GM21825 (cell line): ENCODE data around the gene PTPRQ.
"Not testable (repeated sequence)": the region's sequence is repeated elsewhere in the genome, so short reads cannot be mapped to it uniquely, and the experiment has no call there.

Experiments used
- ATAC-seq: cut with Tn5 transposase; IDR thresholded peaks from one replicate; pipeline ENCODE4 v1.9.1; 2021; ENCODE audit warnings: mild to moderate bottlenecking, moderate library complexity; ENCODE audit not compliant: unreplicated experiment

The PTPRQ gene

DNA sequence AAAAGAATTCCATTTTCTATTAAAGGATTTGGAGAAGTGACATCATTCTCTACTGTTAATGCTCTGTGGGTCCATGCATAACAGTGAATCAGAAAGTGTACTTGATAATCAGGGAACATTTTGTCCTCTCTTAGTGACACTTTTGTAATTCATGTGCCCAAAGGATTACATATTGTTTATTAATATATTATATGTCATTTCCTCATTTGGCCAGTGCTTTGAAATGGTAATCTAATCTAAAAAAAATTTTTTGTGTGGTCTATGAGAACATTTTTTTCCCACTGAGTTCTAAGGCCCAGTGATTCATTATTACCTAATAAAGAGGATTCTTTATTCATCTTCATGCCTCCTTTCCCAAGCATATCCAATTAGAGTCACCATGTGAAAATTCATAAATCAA is 183.7 kb downstream of the PTPRQ start:
- no peak for ATAC-seq

DNA sequence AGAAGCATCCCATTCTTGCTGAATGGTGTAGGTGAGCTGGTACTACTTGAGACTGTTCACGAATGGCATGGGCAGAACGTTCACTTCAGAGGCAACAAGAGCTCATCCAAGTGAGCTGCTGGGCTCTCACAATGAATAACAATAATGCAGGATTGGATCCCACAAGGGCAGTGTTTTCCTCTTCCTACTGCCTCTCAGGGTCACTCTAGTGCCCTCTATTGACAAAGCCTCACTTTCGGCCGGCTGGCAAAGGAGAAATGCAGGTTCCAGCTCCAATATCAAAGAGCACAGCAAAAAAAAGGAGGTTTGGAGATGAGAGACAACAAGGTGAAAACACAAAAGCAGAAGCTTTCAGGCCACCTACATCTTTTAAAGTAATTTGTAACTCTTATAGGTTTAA is 188.8 kb downstream of the PTPRQ start:
- ATAC-seq: no peak

DNA sequence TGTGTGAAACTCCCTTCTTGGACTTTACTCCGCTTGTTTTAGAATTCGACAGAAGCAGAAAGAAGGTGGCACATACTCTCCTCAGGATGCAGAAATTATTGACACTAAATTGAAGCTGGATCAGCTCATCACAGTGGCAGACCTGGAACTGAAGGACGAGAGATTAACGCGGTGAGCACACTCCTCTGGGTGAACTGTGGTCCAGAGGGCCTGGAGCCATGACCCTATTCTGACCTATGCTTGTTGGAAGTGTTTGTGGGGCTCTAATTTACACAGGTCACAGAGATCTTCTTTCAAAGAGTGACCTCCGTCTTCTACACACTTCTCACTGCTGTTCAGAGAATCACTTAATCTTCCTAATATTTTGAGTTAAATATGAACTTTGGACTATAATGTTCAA is 190.9 kb downstream of the PTPRQ start:
- no peak for ATAC-seq

DNA sequence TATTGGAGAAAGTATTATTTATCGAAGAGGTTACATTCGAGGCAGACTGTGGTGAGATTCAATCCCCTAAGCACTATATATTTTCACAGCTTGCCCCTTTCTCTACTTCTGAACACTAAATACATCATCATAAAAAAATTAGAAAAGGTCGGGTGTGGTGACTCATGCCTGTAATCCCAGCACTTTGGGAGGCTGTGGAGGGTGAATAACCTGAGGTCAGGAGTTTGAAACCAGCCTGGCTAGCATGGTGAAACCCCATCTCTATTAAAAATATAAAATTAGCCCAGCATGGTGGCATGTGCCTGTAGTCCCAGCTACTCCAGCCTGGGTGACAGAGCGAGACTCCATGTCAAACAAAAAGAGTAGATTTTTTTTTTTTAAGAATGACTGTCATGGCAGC is 192.8 kb downstream of the PTPRQ start:
- no peak for ATAC-seq

DNA sequence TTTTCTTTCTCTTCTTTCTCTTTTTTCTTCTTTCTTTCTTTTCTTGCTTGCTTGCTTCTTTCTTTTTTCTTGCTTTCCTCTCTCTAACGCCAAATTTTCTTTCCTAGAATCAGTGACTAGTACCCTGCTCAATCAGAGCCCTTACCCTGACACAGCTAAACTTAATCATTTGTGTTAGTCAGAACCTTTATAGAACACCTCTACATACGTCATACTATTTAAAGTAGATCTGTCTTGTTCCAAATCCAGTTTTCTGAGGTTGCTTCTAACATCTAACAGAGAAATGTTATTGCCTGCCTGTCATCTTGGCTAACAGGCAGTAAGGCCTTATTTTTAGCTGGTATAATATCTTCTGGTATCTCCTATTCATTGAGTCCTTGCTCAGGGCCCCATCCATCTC is 197.9 kb downstream of the PTPRQ start:
- no peak for ATAC-seq

DNA sequence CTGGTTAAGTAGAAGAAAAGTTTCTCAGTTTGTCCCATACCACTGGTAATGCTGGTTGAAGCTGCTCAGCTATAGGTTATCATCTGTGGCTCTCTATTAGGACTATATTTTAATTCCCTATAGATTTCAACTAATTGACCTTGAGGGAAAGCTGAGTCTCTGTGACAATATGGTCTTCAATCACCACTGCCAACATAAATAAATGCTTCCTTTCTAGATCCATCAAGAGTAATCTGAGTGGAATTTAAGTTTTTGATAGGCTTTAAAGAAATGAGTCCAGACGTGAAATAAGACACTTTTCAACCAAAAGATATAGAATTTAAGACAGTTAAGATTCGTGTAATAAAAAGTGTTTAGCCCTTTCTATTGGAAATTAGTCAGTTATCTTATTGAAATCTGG is 199.9 kb downstream of the PTPRQ start:
- no peak for ATAC-seq

DNA sequence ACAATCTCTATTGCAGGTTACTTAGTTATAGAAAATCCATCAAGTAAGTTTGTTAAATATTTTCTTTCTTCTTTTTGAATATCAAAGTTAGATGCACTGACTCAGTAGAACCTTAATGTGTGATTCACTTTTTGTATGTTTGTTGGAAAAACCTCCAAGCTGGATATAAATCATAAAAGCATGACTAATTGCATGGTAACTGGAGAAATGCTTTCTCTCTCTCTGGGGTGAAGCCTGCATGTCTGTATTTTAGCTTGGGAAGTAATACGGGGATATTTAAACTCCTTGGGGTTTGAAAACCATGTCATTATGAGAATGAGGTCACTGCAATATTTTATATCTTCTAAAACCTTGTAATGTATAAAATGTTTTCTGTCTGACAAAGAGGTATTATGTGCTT is 204.8 kb downstream of the PTPRQ start:
- no peak for ATAC-seq

DNA sequence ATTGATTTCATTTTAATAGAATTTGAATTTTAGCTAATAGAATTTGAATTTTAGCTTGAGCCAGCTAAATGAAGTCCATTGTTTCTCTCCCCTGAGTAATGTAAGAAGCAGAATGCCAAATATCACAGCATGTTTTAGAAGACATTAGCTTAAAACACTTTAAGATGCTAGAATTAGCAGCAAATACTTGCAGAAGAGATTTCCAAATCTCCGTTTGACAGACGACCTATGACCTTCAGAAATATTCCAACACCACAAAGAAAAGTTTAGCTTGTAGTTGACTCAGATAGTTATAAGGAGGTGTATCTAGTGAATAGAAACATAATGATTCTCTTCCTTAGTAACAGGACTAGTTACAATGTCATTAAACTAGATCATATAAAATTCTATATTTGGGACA is 211.7 kb downstream of the PTPRQ start:
- ATAC-seq: no peak

DNA sequence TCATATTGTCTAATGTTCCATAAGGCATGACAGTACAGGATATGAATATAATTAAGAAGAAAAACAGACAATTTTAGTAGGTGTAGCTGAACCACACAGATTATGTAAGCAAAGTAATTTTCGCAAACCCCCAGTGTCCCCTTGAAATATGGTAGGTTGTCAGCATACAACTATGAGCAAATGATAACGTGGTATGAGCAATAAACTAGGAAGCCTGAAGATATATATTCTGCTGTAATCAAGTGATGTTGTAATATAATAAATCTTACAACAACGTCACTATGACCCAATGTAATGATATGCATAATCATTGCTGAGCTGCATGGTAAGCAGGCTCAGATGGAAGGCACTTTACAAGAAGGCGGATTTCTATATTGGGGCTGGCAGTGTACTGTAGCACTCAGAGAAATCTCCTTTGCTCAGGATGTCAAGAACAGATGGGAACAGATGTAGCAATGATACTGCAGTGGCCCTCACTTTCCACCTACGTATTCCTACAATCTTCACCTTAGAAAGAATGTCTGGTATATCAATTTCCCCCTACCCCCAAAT is 215.6 kb downstream of the PTPRQ start:
- ATAC-seq: no peak

DNA sequence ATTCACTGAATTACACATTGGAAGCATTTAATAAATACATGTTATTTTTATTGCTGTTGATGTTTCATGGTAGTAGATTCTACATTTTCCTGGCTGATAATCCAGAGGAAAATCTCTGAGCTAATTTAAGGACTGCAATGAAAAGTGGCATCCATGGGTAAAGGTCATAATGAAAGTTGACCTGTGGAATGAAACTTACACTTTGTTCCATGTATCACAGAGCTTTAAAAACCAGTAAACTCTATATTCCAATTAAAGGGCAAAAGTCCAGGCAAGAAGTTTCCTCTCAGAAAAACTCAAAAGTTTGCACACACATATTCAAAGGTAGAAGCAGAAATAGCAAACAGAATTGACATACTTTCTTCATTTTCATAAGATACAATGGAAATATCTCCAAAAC is 218.6 kb downstream of the PTPRQ start:
- no peak for ATAC-seq

DNA sequence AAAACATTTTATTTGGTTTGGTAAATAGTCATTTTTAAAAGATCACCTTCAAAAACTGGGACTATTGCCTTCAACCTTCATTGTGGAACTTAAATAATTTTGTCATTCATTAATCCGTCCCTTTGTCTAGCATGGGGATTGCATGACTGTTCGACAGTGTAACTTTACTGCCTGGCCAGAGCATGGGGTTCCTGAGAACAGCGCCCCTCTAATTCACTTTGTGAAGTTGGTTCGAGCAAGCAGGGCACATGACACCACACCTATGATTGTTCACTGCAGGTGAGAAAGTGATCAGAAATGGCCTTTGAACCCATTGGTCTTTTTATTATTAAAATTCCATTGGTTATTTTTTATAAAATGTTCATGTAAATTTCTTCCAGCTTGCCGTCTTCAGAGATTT is 226.2 kb downstream of the PTPRQ start:
- ATAC-seq: no peak

DNA sequence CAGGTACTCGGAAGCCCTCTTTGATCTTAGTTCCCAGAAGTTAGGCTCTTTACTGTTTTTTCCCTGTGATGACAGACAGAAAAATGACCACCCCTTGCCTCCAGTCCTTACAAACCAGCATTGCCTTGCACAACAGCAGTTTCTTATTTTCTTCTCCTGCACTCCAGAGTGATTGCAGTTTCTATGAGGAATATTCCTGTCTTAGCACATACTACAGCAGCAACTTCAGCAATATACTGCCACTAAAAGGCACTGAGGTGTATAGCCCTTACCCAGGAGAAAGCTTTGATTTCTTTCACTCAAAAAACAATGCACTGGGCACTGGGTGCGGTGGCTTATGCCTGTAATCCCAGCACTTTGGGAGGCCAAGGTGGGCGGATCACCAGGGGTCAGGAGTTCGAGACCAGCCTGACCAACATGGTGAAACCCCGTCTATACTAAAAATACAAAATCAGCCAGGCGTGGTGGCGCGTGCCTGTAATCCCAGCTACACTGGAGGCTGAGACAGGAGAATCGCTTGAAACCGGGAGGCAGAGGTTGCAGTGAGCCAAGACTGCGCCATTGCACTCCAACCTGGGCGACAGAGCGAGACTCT is 232.1 kb downstream of the PTPRQ start:
- not testable (repeated sequence) for ATAC-seq

DNA sequence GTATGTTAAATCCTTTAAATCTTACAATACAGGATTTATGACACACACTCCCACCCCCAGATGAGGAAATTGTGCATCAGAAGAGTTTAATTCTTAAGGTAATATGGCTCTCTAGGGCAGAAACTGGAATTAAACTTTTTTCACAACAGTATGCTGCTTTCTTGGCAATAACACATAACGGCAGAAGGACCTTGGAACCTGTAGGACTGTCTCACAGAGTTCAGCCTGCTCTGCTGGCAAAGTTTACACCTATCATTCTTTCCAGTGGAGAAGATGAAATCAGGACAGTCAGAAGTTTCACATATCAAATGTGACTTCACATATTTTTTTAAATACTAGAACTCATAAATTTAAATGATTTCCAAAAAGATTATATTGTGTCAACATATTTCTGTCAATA is 232.8 kb downstream of the PTPRQ start:
- ATAC-seq: no peak

DNA sequence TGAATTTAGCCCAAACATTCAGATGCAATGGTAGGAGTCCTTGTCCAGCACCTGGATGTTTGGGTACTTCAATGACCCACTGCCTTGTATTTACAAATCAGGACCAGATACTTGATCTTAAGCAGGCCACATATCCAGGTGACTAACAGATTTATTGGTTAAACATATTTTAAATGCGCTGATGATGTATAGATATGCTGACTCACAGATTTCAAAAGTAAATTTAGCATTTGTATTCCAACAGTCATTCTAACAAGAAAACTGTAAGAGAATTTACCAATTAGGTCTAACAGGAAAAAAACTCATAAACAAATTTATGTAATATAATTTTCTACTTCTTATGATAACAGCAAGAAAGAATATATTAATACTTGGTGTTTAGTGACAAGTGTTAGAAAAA is 234.0 kb downstream of the PTPRQ start:
- ATAC-seq: no peak

DNA sequence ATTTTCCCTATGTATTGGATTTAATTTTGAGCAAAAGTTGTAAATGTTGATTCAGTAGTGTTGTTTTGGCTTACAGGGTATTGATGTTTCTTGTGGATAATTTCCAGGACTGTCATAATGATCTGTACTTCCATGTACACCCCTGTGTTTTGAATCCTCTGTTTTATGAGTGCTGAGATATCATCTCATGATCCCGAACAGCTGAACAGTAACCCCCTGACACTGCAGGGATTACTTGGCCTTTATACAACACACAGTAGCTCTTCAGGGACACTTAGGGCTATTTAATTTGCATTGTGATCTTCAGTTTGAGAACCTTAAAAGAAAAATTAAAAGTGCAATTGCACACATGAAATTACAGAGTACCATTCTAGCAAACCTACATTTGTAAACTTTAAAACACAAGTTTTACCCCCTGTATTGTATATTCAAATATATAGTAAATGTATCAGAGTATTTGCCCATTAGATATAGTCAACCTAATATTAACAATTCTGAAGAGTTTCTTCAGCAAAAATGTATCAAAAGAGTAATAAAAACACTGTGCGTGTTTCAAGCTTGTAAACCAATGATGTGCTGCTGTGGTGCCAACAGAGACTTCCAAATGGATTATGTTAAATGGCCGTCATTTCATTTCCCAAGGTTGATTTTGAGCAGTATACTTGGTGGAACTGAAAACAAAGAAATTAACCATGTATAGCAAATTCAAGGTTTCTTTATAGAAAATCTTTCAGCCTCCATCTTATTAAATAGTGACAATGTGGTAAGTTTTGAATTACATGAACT is 235.5 kb downstream of the PTPRQ start:
- ATAC-seq: no peak

DNA sequence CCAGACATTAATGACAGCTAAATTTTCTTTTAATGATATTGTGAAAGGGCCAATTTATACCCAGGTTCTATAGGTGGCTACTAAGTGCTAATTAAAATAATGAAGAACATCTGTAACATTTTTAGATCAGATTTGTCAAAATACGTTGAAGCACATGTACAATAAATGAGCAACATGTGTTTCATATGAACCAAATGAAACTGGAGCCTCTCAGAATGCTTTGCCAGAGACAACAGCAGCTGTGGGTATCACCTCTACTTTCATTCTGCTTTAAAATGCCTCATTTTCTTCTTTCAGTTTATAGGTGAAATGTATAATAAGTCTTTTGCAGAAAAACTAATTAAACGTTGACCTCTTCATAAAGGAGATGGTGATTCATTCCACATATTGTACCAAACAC is 237.3 kb downstream of the PTPRQ start:
- no peak for ATAC-seq

DNA sequence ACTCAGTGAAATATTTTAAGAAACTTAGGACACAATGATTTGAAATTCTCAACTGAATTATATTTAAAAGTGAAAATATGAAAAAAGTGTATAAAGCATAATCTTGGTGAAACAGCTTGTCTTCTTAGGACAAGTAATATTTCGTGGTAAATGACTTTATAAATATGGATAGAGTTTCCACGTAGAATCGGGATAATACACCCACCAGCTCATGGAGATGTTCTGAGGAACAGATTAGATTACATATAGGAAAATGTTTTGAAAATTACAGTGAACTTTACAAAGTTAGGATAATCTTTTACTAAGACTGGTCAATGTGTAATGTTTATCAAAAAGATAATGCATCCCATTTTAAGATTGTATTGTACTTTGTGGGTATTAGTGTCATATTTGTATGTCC is 237.8 kb downstream of the PTPRQ start:
- ATAC-seq: no peak

DNA sequence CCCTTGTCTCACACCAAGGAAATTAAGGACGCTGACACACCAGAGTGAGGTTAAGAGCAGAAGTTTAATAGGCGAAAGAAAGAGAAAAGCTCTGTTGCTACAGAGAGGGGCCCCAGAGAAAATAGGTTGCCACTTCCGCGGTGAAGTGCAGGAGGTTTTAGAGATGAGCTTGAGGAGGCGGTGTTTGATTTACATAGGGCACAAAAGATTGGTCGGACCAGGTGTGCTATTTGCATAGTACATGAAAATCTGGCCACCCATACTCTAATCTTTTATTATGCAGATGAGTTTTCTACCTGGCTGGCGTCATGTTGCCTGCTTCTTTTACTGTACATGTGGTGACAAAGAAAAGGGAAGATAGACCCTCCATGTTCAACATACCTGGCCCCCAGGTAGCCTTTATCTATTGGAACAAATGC is 240.1 kb downstream of the PTPRQ start:
- ATAC-seq: no peak

DNA sequence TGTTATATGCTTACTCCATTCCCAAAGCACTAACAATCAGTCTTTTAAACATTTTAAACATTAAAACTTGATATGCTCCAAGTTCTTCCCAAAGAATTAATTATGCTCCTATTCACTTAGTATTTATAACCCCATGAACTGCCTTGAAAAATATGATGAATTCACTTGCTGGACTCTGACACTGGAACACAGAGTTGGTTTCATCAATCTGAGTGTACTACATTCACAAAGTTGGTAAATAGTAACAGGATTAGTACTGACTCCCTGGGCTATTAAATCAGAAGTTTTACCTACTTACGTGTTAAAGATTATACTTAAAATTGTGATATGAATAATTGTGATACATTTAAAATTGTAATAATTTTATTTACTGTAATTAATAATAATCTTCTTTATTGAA is 246.1 kb downstream of the PTPRQ start:
- ATAC-seq: no peak

DNA sequence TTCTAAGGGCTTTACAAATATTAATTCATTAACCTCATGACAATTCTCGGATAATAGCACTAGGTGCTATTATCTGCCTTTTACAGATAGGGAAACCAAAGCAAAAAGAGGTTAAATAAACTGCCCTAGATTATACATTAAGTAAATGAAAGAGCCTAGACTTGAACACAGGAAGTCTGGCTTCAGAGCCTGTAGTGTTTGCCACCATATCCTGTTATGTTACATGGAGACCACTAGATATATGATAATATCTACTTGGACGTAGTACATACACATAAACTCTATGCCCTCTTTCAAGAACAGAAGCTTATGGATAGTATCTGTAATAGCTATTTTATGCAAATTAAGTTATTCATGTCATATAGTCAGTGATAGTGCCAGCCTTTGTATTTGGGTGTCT is 246.5 kb downstream of the PTPRQ start:
- no peak for ATAC-seq

DNA sequence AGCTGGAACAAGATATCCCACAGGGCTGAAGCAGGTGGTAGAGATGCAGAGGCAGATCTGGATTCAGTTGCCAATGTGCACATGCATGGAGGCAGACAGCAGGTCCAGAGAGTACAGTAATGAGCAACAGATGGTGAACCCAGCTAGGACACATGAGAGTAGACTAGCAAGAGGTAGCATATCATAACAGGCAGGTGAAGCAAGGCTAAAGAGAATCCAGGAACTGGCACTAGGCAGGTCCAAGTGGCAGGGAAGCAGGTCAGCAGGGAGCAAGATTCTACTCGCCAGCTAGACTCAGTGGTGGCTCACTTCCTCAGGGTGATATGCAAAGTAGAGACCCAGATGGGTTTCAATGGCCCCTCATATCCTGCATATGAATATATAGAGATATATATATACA is 248.1 kb downstream of the PTPRQ start:
- peak; percentile 61 for ATAC-seq

DNA sequence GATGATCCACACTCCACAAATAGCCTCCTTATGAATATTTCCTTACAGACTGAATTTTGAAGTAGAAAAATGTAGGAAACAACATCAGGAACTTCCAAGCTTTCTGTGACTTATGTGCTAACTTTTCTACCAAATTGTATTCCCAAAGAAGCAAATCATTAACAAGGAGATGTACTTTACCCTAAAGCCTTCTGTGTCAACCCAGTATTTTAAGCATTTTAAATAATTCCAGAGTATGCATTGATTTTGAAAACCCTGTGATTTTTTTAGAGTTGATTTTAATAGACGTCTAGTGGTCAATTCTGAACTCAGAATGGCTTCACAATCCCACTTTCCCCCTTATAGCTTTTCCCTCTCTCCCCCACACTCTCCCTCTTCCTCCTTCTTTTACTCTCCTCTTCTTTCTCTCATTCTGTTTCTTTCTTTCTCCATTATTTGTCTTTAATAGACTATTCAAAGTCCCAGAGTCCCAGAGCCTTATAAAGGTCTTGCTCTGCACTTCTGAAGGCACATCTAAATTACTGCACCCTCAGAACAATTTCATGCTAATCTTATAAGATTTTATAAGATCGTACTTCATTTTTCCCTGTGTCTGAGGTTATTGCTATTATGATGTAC is 253.3 kb downstream of the PTPRQ start:
- no peak for ATAC-seq
